Dedifferentiated amniotic fluid mesenchymal stem cell (primary cell): ENCODE data around the gene CTNNA1.

Experiments used
- DNase-seq: peaks from one replicate; pipeline ENCODE4 v3.0.0-alpha.2; 2016; ENCODE audit errors: extremely low spot score

The CTNNA1 gene

DNA sequence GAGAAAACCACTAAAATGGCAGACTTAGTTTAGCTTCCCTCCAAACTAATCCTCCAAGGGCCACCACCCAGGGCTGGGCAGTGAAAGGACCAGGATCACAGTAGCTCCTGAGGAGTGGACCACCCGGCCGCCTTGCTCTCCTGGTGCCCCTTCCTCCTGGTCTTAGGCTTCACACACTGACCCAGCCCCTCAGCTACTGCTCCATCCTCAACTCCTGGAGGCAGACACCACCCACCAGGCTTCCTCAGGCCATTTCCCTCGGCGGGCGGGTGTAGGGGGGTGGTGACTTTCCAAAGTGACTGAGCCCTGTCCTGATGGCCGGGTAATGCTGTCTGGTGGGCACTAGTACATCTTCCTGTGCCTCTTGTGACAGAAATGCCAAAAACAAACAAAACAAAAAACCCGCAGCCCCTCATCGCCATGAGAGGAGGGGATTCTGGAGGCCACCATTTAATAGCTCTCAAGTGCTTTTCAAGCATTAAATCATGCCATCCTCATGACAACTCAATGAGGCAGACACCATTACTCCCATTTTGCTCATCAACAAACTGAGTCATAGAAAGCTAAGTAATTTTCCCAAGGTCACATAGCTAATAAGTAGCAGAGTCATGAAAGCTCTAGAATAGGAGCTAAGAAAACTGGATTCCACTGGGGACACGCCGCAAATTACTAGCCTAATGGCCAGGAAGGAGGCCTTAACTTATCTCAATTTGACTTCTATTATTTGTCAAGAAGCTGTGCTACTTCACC, 213.2 kb downstream of the CTNNA1 start:
- no peak for DNase-seq

DNA sequence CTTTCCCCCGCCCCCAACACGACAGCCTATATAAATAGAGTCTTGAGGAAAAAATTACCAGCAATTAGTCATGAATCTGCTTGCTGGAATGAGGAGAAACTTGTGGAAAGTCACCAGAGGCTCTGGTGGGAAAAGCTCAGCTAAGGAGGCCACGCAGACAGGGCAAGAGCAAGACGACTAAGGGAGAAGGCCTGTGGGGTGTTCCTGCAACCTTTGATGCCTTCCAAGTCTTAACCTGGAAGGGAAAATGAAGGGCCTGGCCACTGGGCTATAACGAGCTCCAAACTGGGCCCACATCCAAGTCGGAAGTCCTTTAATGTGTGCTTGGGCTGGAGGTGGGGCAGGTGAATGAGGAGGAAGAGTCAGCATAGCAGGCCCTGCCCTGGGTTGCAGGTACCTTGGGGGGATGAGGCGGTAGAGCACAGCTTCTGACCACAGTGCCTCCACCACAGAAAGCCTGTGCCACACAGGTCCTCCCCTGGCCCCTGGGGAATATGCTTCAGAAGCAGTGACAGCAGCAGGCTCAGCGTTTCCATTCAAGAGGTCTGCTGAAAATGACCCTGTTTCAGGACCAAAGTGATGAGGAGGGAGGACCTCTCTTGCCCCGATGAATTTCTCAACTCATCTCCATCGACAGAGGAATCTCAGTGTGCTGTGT, 214.7 kb downstream of the CTNNA1 start:
- DNase-seq: no peak

DNA sequence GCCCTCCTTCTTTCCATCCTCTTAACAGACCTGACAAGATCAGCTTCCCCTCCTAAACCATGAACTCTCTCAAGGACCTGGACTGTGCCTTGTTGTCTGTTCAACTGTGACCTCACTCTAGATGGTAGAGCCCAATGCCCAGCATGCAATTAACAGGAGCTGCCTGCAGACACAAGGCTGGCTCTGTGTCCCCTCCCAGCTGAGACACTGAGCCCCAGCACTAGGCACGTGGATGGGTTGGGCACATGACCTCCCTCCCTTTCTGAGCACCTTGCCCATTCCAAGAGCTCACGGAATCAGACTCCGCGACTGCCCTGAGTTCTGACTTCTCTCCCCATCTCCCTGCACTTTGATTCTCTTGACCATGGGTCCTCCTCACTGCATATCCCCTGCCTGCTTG, 215.4 kb downstream of the CTNNA1 start:
- DNase-seq: no peak

DNA sequence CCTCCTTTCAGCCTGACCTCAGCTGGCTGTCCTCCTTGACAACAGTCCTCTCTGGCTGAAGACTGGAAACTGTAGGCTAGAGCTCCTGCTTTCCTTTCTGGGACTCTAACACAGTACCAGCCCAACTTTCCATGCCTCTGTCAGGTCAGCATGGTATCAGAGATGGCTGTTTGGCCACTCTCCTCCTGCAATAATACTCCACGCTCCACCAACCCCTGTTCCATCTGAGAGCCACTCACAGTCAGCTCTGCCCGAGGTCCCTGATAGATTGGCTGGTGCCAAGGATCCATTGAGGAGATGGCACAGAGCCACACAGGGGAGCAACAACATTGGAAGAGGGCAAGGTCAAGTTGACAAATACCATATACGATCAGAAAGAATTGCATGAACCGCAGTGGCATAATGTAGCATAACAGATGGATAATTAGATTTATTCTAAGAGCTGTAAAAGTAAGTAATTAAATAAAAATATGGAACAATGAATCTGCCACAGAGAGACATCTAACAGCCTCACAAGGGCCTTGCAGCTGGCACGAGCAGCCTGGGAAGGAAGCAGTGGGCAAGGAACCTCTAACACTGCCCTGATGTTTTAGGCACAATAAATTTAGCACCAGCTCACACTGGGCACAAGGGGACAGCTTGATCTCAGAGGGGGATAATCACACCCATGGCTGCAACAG, 216.2 kb downstream of the CTNNA1 start:
- no peak for DNase-seq

DNA sequence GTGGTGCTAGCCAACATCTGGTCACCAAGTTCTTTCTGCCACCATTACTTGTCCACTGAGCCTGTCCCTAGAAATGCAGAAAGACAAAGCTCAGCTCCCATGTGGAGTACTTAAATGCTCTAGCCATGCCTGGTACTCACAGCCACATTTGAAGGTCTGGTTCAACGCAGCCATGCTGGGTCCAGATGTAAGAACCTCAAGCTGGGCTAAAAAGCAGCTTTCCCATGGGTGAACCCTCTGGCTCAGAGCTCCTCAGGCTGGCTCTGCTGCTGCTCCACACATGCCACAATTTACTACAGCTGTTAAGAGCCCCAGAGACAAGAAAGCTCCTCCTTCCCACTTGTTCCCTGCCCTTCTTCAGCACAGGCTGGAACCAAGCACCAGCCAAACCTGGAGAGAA, 219.0 kb downstream of the CTNNA1 start:
- no peak for DNase-seq

DNA sequence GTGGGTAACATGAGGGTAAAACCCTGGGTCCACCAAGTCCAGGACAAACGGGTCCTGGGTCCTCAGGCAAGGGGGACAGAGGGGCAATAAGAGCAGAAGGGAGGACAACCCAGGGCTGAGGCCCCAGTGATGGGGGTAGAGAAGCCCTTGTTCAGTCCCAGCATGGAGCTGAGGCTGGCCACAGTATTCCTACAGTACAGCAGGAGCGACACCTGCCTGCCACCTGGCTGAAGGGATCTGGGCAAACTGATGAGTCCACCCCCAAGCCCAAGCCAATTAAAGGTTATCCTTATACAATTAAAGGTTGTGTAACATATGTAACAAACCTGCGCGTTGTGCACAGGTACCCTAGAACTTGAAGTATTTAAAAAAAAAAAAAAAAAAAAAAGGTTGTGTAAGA, 219.6 kb downstream of the CTNNA1 start:
- DNase-seq: no peak

DNA sequence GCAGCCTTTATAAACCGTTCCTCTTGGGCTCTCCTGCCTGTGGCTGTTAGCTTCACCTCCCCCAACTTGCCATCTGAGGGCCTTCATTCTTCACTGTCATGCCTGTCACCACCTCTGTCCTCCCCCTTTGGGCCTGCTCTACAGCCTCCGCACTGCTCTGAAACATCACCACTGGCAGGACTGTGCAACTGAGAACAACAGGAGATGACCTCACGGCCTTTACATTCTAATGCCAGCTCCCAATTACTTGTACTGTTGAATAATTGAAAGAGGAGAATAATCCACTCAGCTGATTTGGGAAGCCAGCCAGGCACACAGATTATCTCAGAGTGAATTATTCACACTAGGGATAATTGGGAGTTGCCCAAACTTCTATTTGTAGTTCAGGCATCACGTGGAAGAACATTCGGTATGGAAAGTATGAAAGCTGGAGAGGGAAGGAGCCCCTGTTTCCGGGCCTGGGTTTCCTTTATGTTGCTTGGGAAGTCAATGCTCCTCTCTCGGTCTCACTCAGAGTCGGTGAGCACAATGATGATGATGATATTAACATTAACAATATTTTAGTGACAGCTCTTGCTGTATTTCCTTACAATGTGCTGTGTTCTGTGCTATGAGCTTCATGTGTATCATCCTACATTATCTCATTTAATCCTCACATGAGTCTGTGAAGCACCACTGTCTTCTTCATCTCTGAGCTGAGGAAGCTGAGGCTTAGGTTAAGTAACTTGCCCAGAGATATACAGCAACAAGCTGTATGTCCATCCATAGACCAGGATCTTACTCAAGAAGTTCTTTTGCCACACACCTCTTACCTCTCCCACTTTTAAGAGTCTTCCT, 221.2 kb downstream of the CTNNA1 start:
- no peak for DNase-seq

DNA sequence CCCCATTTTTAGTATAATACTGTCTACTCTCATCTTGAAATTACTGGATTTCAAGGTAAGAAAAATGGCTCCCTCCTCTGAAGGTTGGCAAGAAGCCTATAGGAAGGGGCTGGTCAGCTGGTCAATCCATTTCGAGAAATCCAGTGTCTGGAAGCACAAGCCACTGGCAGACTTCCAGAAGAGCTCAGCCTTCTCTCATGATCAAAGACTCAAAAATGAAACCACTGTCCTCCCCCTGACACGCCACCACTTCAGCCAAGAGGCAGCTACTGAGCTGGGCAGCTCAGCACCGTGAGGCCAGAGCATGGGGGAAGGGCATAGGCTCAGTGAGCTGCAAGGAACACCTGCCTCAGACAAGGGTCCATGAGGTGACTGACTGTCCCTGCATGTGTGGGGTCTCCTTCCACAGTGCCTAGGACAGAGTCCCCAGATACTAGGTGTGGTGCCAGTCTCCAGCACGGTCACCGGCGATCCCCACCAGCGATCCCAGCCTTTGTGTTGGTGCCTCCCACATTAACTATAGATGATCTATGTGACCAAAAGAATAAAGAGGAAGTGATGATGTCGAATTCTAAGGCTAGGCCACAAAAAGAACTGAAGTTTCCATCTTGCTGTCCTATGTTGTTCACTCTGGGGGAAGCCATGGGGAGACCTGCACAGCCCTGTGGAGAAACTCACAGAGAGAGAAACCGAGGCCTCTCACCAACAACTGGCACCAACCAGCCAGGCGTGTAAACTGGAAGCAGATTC, 222.0 kb downstream of the CTNNA1 start:
- no peak for DNase-seq

DNA sequence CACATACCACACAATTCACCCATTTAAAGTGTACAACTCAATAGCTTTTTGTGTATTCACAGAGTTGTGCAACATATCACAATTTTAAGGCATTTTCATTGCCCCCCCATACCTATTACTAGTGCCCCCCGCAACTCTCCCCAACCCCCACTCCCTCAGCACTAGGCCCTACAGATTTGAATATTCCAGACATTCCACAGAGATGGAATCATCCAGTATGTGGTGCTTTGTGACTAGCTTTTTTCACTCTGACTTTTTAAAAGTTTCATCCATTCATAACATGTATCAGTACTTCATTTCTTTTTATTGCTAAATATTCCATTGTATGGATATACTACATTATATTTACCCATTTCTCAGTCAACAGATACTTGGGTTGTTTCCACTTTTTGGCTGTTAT, 224.9 kb downstream of the CTNNA1 start:
- no peak for DNase-seq

DNA sequence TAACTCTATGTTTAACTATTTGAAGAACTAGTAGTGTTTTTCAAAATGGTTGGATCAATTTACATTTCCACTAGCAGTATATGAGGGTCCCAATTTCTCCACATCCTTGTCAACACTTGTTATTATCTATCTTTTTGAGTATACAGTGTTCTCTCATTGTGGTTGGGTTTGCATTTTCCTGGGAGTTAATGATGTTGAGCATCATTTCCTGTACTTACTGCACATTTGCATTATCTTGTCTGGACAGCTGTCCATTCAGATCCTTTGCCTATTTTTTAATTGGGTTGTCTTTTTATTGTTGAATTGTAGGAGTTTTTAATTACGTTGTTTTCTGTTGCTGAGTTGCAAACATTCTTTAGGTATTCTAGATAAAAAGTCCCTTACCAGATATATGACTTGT, 225.4 kb downstream of the CTNNA1 start:
- DNase-seq: no peak

DNA sequence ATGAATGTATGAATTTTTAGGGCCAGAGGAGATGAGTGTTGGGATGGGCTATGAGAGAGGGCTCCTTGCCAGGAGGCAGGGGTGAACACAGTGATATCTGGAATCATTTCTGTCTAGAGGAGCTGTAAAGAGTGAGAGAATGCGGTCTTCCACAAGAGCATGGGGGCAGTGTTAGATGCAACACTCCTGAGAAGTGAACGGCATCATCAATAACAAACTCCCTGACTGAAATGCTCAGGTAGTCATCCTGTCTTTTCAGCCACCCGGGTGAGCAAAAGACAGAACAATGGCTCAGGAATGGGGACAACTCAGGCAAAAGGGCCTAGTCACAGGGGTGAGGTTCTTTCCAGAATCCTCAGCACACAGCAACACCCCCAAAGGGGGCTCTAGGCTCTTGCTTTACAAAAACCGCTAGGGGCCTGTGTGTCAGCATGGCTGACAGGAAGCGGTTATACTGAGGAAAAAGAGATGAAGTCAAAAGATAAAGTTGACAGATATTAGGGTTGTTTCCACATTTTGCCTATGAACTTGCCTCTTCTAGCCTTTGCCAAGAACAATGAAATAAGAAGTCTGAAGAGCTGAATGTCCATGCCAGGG, 226.6 kb downstream of the CTNNA1 start:
- no peak for DNase-seq

DNA sequence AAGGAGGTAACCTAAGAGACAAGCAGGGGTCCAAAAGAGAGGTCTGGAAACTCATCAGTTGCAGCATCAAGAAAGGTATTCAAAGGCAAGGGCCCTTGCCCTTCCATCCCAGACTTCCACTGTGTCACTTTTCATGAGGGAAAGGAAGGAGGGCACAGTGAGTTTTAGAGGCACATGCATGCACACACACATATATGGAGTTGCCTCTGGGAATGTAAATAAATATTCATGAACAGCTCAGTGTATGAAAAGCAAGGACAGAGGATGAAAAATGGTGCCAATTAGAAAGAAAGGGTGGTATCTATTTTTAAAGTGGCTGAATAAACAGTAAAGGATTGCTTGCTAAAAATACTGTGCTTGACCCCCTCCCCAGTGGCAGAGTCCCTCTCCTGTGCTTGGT, 227.2 kb downstream of the CTNNA1 start:
- DNase-seq: no peak

DNA sequence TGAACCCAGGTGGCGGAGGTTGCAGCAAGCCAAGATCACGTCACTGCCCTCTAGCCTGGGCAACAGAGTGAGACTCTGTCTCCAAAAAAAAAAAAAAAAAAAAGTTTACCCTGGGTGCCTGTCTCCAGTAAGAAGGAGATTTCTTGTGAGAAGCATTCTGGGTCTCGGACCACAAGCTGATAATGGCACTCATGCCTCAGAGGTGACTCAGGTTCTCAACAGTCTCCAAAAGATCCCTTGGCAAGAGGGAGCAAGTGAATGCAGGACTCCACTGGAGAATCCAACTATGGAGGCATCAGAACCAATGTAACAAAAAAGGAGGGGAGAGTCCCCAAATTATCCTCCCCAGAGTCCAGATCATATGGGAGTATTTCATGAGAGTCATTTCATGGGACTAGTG, 227.9 kb downstream of the CTNNA1 start:
- no peak for DNase-seq

DNA sequence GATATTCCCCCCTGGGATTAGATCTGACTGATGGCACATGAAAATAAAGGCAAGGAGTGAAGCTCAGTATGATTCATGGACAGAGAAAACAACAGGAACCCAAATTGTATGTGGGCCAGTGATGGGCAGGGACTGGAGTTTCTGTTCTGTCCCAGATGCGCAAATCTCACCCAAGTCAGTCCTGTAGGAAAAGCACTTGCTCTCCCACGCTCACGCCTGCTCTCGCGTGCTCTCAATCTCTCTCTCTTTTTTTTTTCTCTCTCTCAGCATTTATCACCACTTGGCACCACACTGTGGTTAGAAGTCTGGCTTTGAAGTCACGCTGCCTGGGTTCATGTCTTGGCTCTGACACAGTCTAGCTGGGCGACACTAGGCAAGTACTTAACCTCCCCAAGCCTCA, 228.4 kb downstream of the CTNNA1 start:
- no peak for DNase-seq

DNA sequence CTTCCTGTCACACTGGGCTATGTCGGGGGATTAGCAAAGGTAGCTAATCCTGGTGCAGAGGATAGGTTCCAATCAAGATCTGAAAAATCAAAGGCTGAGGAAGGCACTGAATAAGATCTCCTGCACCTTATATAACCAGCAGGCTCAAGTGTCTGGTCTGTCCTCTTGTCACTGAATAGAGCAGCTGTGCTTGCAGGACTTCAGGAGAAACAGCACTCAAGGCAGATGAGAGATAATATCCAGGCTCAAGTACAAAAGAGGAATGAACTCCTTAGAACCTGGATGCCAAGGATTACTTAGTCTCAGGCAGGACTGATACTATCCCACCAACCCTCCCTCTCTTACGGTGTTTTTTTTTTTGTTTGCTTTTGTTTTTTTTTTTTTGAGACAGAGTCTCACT, 230.8 kb downstream of the CTNNA1 start:
- DNase-seq: no peak
